ENCODE data around the gene LRRC9.
"Not testable (repeated sequence)": the region's sequence is repeated elsewhere in the genome, so short reads cannot be mapped to it uniquely, and the experiment has no call there.

The LRRC9 gene

GRCh38 chr14:59986556-59987059 is 66.7 kb downstream of the LRRC9 start:
- Histone ChIP-seq H3K9ac (ENCODE audit: low read depth, low read length) (no peak overlapping the region), H3K36me3 (ENCODE audit: insufficient read depth, low read length) (no peaks in the 10 kb centered on the region), H3K4me1 (ENCODE audit: insufficient read depth, low read length) (no peaks in the 10 kb centered on the region), H3K9me3 (ENCODE audit: control insufficient read depth, insufficient read depth, low read length) (no peaks in the 10 kb centered on the region)

GRCh38 chr14:59997449-59997848 is 77.5 kb downstream of the LRRC9 start:
- Histone ChIP-seq H3K4me1 (ENCODE audit: insufficient read depth, low read length) (no peaks in the 10 kb centered on the region), H3K9me3 (ENCODE audit: control insufficient read depth, insufficient read depth, low read length) (no peaks in the 10 kb centered on the region), H3K36me3 (ENCODE audit: insufficient read depth, low read length) (no peaks in the 10 kb centered on the region), H3K9ac (ENCODE audit: low read depth, low read length) (no peak overlapping the region)

GRCh38 chr14:59997966-59998365 is 78.0 kb downstream of the LRRC9 start:
- H3K9me3 ChIP-seq (ENCODE audit: control insufficient read depth, insufficient read depth, low read length) = no peaks in the 10 kb centered on the region
- H3K9ac ChIP-seq (ENCODE audit: low read depth, low read length) = no peak overlapping the region

GRCh38 chr14:59998564-59998963 is 78.6 kb downstream of the LRRC9 start:
- Histone ChIP-seq H3K36me3 (ENCODE audit: insufficient read depth, low read length) (no peaks in the 10 kb centered on the region), H3K9ac (ENCODE audit: low read depth, low read length) (no peak overlapping the region), H3K4me1 (ENCODE audit: insufficient read depth, low read length) (no peaks in the 10 kb centered on the region), H3K9me3 (ENCODE audit: control insufficient read depth, insufficient read depth, low read length) (no peaks in the 10 kb centered on the region)

More at GRCh38 chr14:59997966-59998365, 78.0 kb downstream of the LRRC9 start:
- no peaks in the 10 kb centered on the region for H3K4me1 ChIP-seq (ENCODE audit: insufficient read depth, low read length)
- no peaks in the 10 kb centered on the region for H3K36me3 ChIP-seq (ENCODE audit: insufficient read depth, low read length)

GRCh38 chr14:60002819-60003492 is 83.0 kb downstream of the LRRC9 start:
- H3K4me1 ChIP-seq (ENCODE audit: insufficient read depth, low read length) = no peaks in the 10 kb centered on the region

GRCh38 chr14:60003991-60004390 is 84.0 kb downstream of the LRRC9 start:
- no peaks in the 10 kb centered on the region for H3K9me3 ChIP-seq (ENCODE audit: control insufficient read depth, insufficient read depth, low read length)
- no peaks in the 10 kb centered on the region for H3K4me1 ChIP-seq (ENCODE audit: insufficient read depth, low read length)
- H3K36me3 ChIP-seq (ENCODE audit: insufficient read depth, low read length) = no peaks in the 10 kb centered on the region
- H3K9ac ChIP-seq (ENCODE audit: low read depth, low read length) = no peak overlapping the region

More at GRCh38 chr14:60002819-60003492, 83.0 kb downstream of the LRRC9 start:
- H3K36me3 ChIP-seq (ENCODE audit: insufficient read depth, low read length) = no peaks in the 10 kb centered on the region
- H3K9ac ChIP-seq (ENCODE audit: low read depth, low read length) = no peak overlapping the region
- H3K9me3 ChIP-seq (ENCODE audit: control insufficient read depth, insufficient read depth, low read length) = no peaks in the 10 kb centered on the region

GRCh38 chr14:60008042-60008441 is 88.1 kb downstream of the LRRC9 start:
- no peak overlapping the region for H3K9ac ChIP-seq (ENCODE audit: low read depth, low read length)
- no peaks in the 10 kb centered on the region for H3K4me1 ChIP-seq (ENCODE audit: insufficient read depth, low read length)
- peaks cover 3% of the 10 kb centered on the region; the same call in 1 of the 2 replicates for H3K9me3 ChIP-seq (ENCODE audit: control insufficient read depth, insufficient read depth, low read length)
- H3K36me3 ChIP-seq (ENCODE audit: insufficient read depth, low read length) = no peaks in the 10 kb centered on the region

- H3K36me3 ChIP-seq (ENCODE audit: insufficient read depth, low read length); H3K9me3 ChIP-seq (ENCODE audit: control insufficient read depth, insufficient read depth, low read length); H3K4me1 ChIP-seq (ENCODE audit: insufficient read depth, low read length); H3K9ac ChIP-seq (ENCODE audit: low read depth, low read length): not testable (repeated sequence)
Observed at GRCh38 chr14:60010263-60010662, 90.3 kb downstream of the LRRC9 start.

GRCh38 chr14:60014402-60014801 is 94.5 kb downstream of the LRRC9 start:
- Histone ChIP-seq H3K9ac (ENCODE audit: low read depth, low read length) (no peak overlapping the region), H3K4me1 (ENCODE audit: insufficient read depth, low read length) (no peaks in the 10 kb centered on the region), H3K9me3 (ENCODE audit: control insufficient read depth, insufficient read depth, low read length) (peaks cover 10% of the 10 kb centered on the region), H3K36me3 (ENCODE audit: insufficient read depth, low read length) (no peaks in the 10 kb centered on the region)

- H3K9ac ChIP-seq (ENCODE audit: low read depth, low read length) = no peak overlapping the region
- no peaks in the 10 kb centered on the region for H3K36me3 ChIP-seq (ENCODE audit: insufficient read depth, low read length)
- H3K9me3 ChIP-seq (ENCODE audit: control insufficient read depth, insufficient read depth, low read length) = no peaks in the 10 kb centered on the region; the same call in 1 of the 2 replicates
- H3K4me1 ChIP-seq (ENCODE audit: insufficient read depth, low read length) = no peaks in the 10 kb centered on the region
Observed at GRCh38 chr14:60021619-60022018, 101.7 kb downstream of the LRRC9 start.

- no peaks in the 10 kb centered on the region for H3K36me3 ChIP-seq (ENCODE audit: insufficient read depth, low read length)
- no peaks in the 10 kb centered on the region for H3K4me1 ChIP-seq (ENCODE audit: insufficient read depth, low read length)
- H3K9ac ChIP-seq (ENCODE audit: low read depth, low read length) = no peak overlapping the region
- H3K9me3 ChIP-seq (ENCODE audit: control insufficient read depth, insufficient read depth, low read length) = no peaks in the 10 kb centered on the region
Observed at GRCh38 chr14:60025571-60025970, 105.6 kb downstream of the LRRC9 start.

- Histone ChIP-seq H3K9ac (ENCODE audit: low read depth, low read length) (no peak overlapping the region), H3K36me3 (ENCODE audit: insufficient read depth, low read length) (no peaks in the 10 kb centered on the region), H3K4me1 (ENCODE audit: insufficient read depth, low read length) (no peaks in the 10 kb centered on the region), H3K9me3 (ENCODE audit: control insufficient read depth, insufficient read depth, low read length) (no peaks in the 10 kb centered on the region)
Observed at GRCh38 chr14:60035177-60035576, 115.2 kb downstream of the LRRC9 start.

- not testable (repeated sequence) for H3K9ac ChIP-seq (ENCODE audit: low read depth, low read length); H3K36me3 ChIP-seq (ENCODE audit: insufficient read depth, low read length); H3K4me1 ChIP-seq (ENCODE audit: insufficient read depth, low read length)
Observed at GRCh38 chr14:60047976-60048375, 128.0 kb downstream of the LRRC9 start.

GRCh38 chr14:60051721-60052221 is 131.8 kb downstream of the LRRC9 start:
- no peaks in the 10 kb centered on the region for H3K36me3 ChIP-seq (ENCODE audit: insufficient read depth, low read length)
- H3K9me3 ChIP-seq (ENCODE audit: control insufficient read depth, insufficient read depth, low read length) = no peaks in the 10 kb centered on the region
- no peaks in the 10 kb centered on the region for H3K4me1 ChIP-seq (ENCODE audit: insufficient read depth, low read length)
- no peak overlapping the region for H3K9ac ChIP-seq (ENCODE audit: low read depth, low read length)

More at GRCh38 chr14:60047976-60048375, 128.0 kb downstream of the LRRC9 start:
- not testable (repeated sequence) for H3K9me3 ChIP-seq (ENCODE audit: control insufficient read depth, insufficient read depth, low read length)

GRCh38 chr14:60058087-60058486 is 138.1 kb downstream of the LRRC9 start:
- no peaks in the 10 kb centered on the region for H3K36me3 ChIP-seq (ENCODE audit: insufficient read depth, low read length)
- H3K4me1 ChIP-seq (ENCODE audit: insufficient read depth, low read length) = no peaks in the 10 kb centered on the region
- no peak overlapping the region for H3K9ac ChIP-seq (ENCODE audit: low read depth, low read length)
- H3K9me3 ChIP-seq (ENCODE audit: control insufficient read depth, insufficient read depth, low read length) = no peaks in the 10 kb centered on the region

Measured in ES-I3 (cell line).